Sigmoid colon (tissue), 7 donors: Measurements from ENCODE around the gene TPD52L3. TPM values are rescaled to one million over a fixed set of nuclear protein-coding genes. Genes with fewer than 3 reads are reported as not detected.

Source experiments
- DNase-seq: peaks from one replicate; pipeline ENCODE4 v3.0.0-alpha.2; 2019
- H3K27ac ChIP-seq, 4 donors: fragments of 200-600 bp; sonication (generic); one replicate each; pipeline ENCODE4 v1.5.1; 2016 to 2019; ENCODE audit warnings: mild to moderate bottlenecking in 1 of 4
- H3K27me3 ChIP-seq, 3 donors: fragments of 200-600 bp; sonication (generic); one replicate each; pipeline ENCODE4 v1.5.1; 2019; ENCODE audit warnings: mild to moderate bottlenecking in 1 of 3
- H3K36me3 ChIP-seq, 4 donors: fragments of 200-600 bp; sonication (generic); one replicate each; pipeline ENCODE4 v1.5.1; 2016 to 2019
- H3K4me1 ChIP-seq, 4 donors: fragments of 200-600 bp; sonication (generic); one replicate each; pipeline ENCODE4 v1.5.1; 2017 to 2019
- H3K4me3 ChIP-seq, 4 donors: fragments of 200-600 bp; sonication (generic); one replicate each; pipeline ENCODE4 v1.5.1; 2017 to 2019; ENCODE audit warnings: mild to moderate bottlenecking in 2 of 4, moderate library complexity in 1 of 4
- H3K9me3 ChIP-seq, 4 donors: fragments of 200-600 bp in 3 of 4; sonication (generic) in 3 of 4; one replicate each; pipeline versions ENCODE4 v1.5.1 to v1.6.1; 2013 to 2019
- EP300 ChIP-seq, 4 donors: sonication (generic); formaldehyde crosslinking; IDR thresholded peaks; one replicate each; pipeline ENCODE4 v1.6.1; 2017; ENCODE audit warnings: antibody characterized with exemption in 4 of 4
- POLR2A ChIP-seq, 2 donors: fragments of 450-650 bp; IDR thresholded peaks; one replicate each; pipeline ENCODE4 v1.6.1; 2016; ENCODE audit warnings: antibody characterized with exemption in 2 of 2, mild to moderate bottlenecking in 2 of 2, moderate library complexity in 2 of 2
- POLR2AphosphoS5 ChIP-seq, 4 donors: sonication (generic); formaldehyde crosslinking; IDR thresholded peaks; one replicate each; pipeline ENCODE4 v1.6.1; 2017; ENCODE audit warnings: antibody characterized with exemption in 4 of 4
- WGBS, 2 donors: extraction: QIAGEN DNeasy Blood & Tissue Kit; methylation state at CpG; one replicate each; pipeline ENCODE4 v1.1.7; 2013; 5-methylcytosine and 5-hydroxymethylcytosine counted together
- intact Hi-C: fragments of 100-400 bp; cut with DNase I; formaldehyde crosslinking; loops from one replicate; pipeline ENCODE4 v1.15.1; 2023
- polyA plus RNA-seq, 3 donors: library from polyadenylated mRNA; stranded (reverse); fragments of 200-250 nt; gene quantifications; one replicate each; pipeline ENCODE4 v1.2.3, GENCODE V29; 2013
- total RNA-seq, 4 donors: library from RNA; depleted of rRNA; stranded (reverse); fragments of >200 nt; gene quantifications; one replicate each; pipeline ENCODE4 v1.1.0, GENCODE V29; 2016
- donor health status: healthy with polysubstance abuse.
- donor health status: Bipolar disorder and iron deficiency.
- donor health status: healthy.

The TPD52L3 gene
- total and polyA plus RNA-seq, 7 donors = not detected

- H3K27ac ChIP-seq = no peak overlapping the region
- 67 to 73% methylated on average over 4 of the region's 4 CpGs for WGBS, 2 donors
- intact Hi-C loops = no loop called here
- no peaks in the 10 kb centered on the region for H3K4me1 ChIP-seq
- H3K27me3 ChIP-seq = no peaks in the 10 kb centered on the region
- no peak overlapping the region for H3K4me3 ChIP-seq
- DNase-seq = no peak
- H3K36me3 ChIP-seq = no peaks in the 10 kb centered on the region
- TF ChIP-seq POLR2AphosphoS5 (IDR thresholded peaks at IDR 0.05) (no peak), POLR2A (IDR thresholded peaks at IDR 0.05) (no peak)
- no peaks in the 10 kb centered on the region for H3K9me3 ChIP-seq
Observed at GRCh38 chr9:6367128-6367890, 39.1 kb downstream of the TPD52L3 start.

GRCh38 chr9:6368831-6369230 is 40.7 kb downstream of the TPD52L3 start:
- Histone ChIP-seq H3K9me3 (no peaks in the 10 kb centered on the region), H3K27ac (no peak overlapping the region), H3K4me3 (no peak overlapping the region), H3K27me3 (no peaks in the 10 kb centered on the region), H3K4me1 (no peaks in the 10 kb centered on the region), H3K36me3 (no peaks in the 10 kb centered on the region)
- 97 to 99% methylated on average over 2 of the region's 2 CpGs for WGBS, 2 donors
- no peak for DNase-seq
- intact Hi-C loops = no loop called here
- TF ChIP-seq POLR2AphosphoS5 (IDR thresholded peaks at IDR 0.05) (no peak), POLR2A (IDR thresholded peaks at IDR 0.05) (no peak), EP300 (IDR thresholded peaks at IDR 0.05) (no peak)

Other genes with a start within 250 kb of the TPD52L3 start
- gene IL33, start 112.6 kb upstream of the TPD52L3 start, total RNA-seq = 10 to 100 TPM; 33.5 to 73.2 (median 45.8) TPM
- gene IL33, start 112.6 kb upstream of the TPD52L3 start, polyA plus RNA-seq = 10 to 100 TPM in 2 of 3 donors, 1 to 10 TPM in 1; 1.6 to 14.6 (median 14.4) TPM
- gene UHRF2, start 84.8 kb downstream of the TPD52L3 start, total RNA-seq = 10 to 100 TPM; 49.1 to 55.6 (median 53.6) TPM
- gene UHRF2, start 84.8 kb downstream of the TPD52L3 start, polyA plus RNA-seq = 10 to 100 TPM in 2 of 3 donors, 1 to 10 TPM in 1; 7.6 to 36.6 (median 19.5) TPM